Upper lobe of right lung (tissue), 1 donor: ENCODE results near the gene DUS1L. TPM values are rescaled to one million over a fixed set of nuclear protein-coding genes. Genes with fewer than 3 reads are reported as not detected.

Experiments
- ATAC-seq: fragments of 200-7000 bp; cut with Tn5 transposase; one replicate; pipeline ENCODE4 v1.9.1; 2020; ENCODE audit warnings: mild to moderate bottlenecking, moderate library complexity
- DNase-seq: peaks from one replicate; pipeline ENCODE4 v3.0.0-alpha.2; 2020
- H3K27ac ChIP-seq: fragments of 200-600 bp; one replicate; pipeline ENCODE4 v1.8.0; 2022
- H3K27me3 ChIP-seq: fragments of 200-600 bp; one replicate; pipeline ENCODE4 v1.8.0; 2022; ENCODE audit warnings: mild to moderate bottlenecking
- H3K36me3 ChIP-seq: fragments of 200-600 bp; one replicate; pipeline ENCODE4 v1.8.0; 2022
- H3K4me1 ChIP-seq: fragments of 200-600 bp; one replicate; pipeline ENCODE4 v1.8.0; 2022
- H3K4me3 ChIP-seq: fragments of 200-600 bp; one replicate; pipeline ENCODE4 v1.8.0; 2022; ENCODE audit warnings: mild to moderate bottlenecking
- H3K9me3 ChIP-seq: fragments of 200-600 bp; one replicate; pipeline ENCODE4 v1.8.0; 2022
- CTCF ChIP-seq: fragments of 200-600 bp; IDR thresholded peaks from one replicate; pipeline ENCODE4 v1.8.0; 2022; ENCODE audit warnings: antibody characterized with exemption
- intact Hi-C: fragments of 100-400 bp; cut with DNase I; formaldehyde crosslinking; loops from one replicate; pipeline ENCODE4 v1.11.0; 2022
- total RNA-seq: library from RNA; stranded (reverse); fragmentation: NEBNext Ultra II Directional; extraction: Animal tissue kit (Norgen Biotek cat#: 25700); gene quantifications from one replicate; pipeline ENCODE4 v1.2.1, GENCODE V29; 2021
- donor health status: DM: no; HTN: yes; CAD: no; lungs with severe emphysema.

Gene DUS1L
- total RNA-seq, 1 donor from 2014 or later = 82.4 TPM

- TF ChIP-seq CTCF = no peak
- Histone ChIP-seq H3K4me1 (peaks cover 20% of the 10 kb centered on the region), H3K9me3 (no peaks in the 10 kb centered on the region), H3K27ac (peak overlapping the region; percentile 92), H3K4me3 (peak overlapping the region; percentile 78), H3K27me3 (no peaks in the 10 kb centered on the region), H3K36me3 (peaks cover 50% of the 10 kb centered on the region)
- no peak for DNase-seq
- no peak for ATAC-seq
- intact Hi-C loops = no loop called here
Measured at GRCh38 chr17:82095777-82096708, 30.4 kb upstream of the DUS1L start.

GRCh38 chr17:82094931-82095776 lies 29.6 kb upstream of the DUS1L start:
- Histone ChIP-seq H3K27ac (peak overlapping the region; percentile 92), H3K4me1 (peaks cover 20% of the 10 kb centered on the region), H3K36me3 (peaks cover 59% of the 10 kb centered on the region), H3K27me3 (no peaks in the 10 kb centered on the region), H3K9me3 (no peaks in the 10 kb centered on the region), H3K4me3 (peak overlapping the region; percentile 78)
- no peak for ATAC-seq
- DNase-seq = no peak
- intact Hi-C loops = no loop called here
- no peak for TF ChIP-seq CTCF

GRCh38 chr17:82092995-82093751 lies 27.6 kb upstream of the DUS1L start:
- Histone ChIP-seq H3K4me3 (no peak overlapping the region), H3K4me1 (peaks cover 8% of the 10 kb centered on the region), H3K27ac (no peak overlapping the region), H3K9me3 (no peaks in the 10 kb centered on the region), H3K36me3 (peaks cover 79% of the 10 kb centered on the region), H3K27me3 (no peaks in the 10 kb centered on the region)
- no peak for DNase-seq
- intact Hi-C loops = no loop called here
- no peak for ATAC-seq
- no peak for TF ChIP-seq CTCF

- Histone ChIP-seq H3K4me1 (peaks cover 8% of the 10 kb centered on the region), H3K4me3 (no peak overlapping the region), H3K27ac (no peak overlapping the region), H3K9me3 (no peaks in the 10 kb centered on the region), H3K27me3 (no peaks in the 10 kb centered on the region), H3K36me3 (peaks cover 84% of the 10 kb centered on the region)
- no peak for TF ChIP-seq CTCF
- no peak for DNase-seq
- intact Hi-C loops = no loop called here
- ATAC-seq = no peak
Measured at GRCh38 chr17:82092628-82092994, 27.0 kb upstream of the DUS1L start.

GRCh38 chr17:82092094-82092586 lies 26.5 kb upstream of the DUS1L start:
- peaks cover 89% of the 10 kb centered on the region for H3K36me3 ChIP-seq
- no peak overlapping the region for H3K27ac ChIP-seq
- no peaks in the 10 kb centered on the region for H3K27me3 ChIP-seq
- DNase-seq = no peak
- H3K4me1 ChIP-seq = peaks cover 8% of the 10 kb centered on the region
- no peaks in the 10 kb centered on the region for H3K9me3 ChIP-seq
- intact Hi-C loops = no loop called here
- TF ChIP-seq CTCF = no peak
- H3K4me3 ChIP-seq = no peak overlapping the region
- no peak for ATAC-seq
